GM18508 (cell line): ENCODE measurements around the gene EXT2.

Source experiments
- ATAC-seq: cut with Tn5 transposase; IDR thresholded peaks from one replicate; pipeline ENCODE4 v1.9.1; 2021; ENCODE audit warnings: moderate number of reproducible peaks; ENCODE audit not compliant: insufficient read depth, unreplicated experiment

EXT2 gene

DNA sequence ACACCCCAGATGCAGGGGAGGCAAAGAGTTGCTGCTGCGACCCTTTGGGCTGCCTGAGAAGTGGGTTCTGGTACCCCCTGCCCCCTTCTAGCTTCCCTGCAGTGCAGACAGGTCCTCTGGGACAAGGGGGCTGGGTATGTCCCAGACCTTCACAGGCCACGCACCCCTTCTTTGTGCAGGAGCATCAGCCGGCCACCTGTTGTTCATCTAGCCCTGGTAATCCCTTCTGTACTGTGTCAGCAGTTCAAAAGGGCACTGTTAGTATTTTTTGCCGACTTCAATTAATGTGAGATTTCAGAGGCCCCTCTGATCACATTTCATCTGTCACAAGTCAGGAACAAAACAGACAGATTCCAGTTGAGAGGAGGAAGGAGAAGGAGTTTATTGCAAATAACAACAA, 164.6 kb downstream of the EXT2 start:
- no peak for ATAC-seq

DNA sequence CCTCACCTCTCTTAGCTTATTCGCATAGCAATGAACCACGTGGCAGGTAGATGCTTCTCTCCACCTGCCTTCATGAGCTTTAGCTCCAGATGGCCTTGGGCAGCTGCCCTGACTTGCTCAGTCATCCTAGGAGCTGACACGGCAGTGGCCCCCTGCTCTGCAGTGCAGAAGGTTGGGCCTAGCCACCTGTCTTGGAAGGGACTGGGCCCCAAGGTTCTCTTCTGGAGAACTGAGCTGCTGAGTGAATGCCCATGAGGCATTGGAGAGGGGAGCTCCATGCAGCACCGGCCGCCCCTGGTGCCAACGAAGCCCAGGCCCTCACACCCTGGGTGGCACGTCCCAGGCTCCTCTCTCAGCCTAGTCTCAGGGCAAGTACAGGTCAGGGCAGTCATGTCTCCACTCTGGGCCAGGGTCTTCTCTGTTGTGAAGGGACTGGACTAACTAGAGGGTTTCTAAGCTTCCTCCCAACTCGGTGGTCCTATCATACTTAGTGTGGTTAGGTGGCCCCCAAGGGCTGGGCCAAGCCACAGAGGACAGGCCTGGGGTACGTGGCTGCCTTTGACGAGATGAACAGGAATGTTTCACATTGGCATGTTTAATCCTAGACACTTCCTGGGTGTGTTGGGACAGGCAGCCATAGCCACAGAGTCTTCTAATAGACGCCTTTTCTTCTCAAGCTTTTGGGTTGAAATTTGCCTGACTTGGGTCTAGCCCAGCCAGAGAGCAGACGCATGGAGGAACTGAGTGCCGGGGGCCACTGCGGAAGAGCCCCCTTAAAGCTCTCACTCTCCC, 166.5 kb downstream of the EXT2 start:
- no peak for ATAC-seq

DNA sequence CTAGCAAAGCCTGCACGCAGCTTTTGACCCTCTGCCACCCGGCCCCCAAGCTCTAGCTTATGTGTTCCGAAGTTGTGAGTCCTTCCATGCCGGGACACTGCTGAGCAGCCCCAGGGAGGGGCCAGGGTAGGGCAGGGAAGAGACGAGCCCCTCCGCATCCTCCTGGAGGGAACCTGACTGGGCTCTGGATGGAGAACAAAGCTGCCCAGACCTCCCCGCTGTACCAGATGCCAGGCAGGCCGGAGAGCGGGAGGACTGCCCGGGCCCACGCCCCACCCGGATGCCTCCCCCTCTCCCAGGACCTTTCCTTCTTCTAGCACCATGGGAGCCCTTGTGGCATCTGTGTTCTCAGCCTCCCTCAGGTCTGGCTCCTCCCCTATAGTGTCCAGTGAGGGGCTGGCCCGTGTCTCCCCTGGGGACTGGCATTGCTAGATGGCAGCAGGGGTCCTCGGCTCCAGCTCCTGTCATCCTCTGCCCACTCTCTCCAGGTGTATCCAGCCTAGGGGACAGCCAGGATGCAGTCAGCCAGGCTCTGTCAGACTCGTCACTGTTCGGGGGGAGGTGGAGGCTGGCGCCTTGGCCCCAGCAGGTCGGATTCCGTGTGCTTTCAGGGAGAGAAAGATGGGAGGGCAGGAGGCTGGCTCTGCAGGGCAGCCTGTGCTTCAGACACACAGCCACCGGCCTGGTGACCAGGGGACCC, 168.4 kb downstream of the EXT2 start:
- no peak for ATAC-seq

DNA sequence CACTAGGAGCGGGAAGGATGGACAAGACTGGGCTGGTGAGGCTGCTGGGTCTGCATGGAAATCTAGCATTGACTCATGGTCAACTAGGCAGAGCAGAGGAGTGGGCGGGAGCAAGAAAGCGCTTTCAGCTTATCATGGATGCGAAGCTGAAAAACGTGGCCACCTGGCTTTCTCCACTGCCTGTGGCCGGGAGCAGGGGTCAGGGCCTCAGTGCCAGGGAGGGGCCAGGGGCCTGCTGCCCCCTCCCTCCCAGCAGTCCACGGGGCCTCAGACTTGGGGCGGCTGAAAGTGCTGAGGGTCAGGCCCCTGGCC, 168.9 kb downstream of the EXT2 start:
- no peak for ATAC-seq

DNA sequence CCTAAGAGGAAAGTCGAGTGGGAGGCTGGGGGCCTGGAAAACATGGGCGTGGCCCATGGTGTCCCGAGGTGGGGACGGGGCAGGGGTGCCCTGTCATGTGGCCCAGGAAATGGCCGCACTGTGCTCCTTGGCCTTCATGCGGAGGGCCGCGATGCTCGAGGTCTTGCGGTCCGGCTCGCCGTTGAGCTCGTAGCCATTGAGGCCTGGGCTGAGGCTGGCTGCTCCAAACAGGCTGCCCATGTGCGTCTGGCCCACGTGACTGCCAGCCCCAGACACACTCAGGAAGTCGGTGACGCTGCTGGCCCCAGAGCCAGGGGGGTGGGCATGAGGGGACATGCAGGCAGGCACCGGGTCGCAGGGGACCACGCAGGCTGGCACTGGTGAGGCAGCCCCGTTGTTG, 169.3 kb downstream of the EXT2 start:
- no peak for ATAC-seq

DNA sequence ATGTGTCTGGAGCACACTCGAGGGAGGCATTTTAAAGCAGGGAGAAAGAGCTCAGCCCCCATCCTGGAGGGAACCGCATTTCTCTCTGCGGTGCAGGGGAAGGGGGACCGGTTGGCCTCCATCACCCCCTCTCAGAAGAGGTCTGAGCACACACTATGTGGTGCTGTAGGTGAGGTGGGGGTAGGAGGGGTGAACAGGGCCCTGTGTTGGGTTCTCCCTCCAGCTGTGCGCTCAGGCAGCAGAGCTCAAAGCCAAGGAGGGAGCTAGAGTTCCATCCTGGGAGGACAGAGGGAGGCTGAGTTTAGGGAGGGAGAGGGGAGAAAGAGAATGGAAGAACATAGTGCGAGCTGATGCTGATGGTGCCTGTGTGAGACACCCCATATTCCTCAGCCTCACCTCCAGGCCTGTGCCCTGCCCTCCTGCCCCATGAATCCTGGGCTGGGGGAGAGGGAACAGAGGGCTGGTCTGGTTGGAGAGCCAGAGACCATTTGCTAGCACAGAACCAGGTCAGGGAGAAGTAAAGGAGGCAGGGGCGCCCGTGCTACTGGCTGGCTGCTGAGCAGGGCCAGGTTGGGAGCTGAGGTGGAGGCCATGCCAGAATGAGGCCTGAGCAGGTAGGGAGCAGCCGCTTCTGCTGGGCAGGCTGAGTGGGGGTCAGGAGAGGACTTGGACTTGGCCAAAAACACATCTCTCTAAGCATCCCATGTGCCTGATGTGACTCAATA, 170.7 kb downstream of the EXT2 start:
- ATAC-seq = no peak

DNA sequence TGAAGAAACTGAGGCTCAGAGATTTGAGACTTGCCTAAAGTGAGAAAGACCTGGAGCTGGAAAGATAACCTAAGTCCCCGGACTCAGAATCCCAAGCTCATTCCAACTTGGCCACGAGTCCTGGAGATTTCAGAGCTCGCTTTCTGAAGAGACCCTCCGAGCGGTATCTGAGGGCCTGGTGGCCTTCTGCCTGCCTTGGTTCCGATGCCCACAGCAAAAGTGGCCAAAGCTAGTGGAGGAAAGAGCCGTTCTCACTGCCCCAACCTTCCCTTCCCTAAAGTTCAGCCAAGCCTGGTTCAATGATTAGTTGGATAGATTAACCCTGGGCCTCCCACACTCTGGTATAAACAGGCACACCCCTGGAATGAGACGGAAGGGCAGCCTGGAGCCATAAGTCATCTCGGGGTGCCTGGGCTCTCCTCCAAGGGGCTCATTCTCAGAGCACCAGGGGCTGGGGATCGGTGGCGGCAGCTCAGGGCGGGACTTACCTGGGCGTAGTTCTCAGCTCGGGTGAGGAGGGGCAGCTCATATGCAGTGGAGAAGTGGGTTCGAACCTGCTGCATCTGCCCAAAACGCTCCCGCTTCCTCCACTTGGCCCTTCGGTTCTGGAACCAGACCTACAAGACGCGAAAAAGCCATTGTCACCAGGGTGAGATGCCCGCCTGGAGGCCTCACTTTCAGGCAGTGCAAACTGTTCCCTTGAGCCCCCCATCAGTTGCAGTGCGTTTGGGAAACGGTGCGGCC, 171.7 kb downstream of the EXT2 start:
- ATAC-seq = no peak

DNA sequence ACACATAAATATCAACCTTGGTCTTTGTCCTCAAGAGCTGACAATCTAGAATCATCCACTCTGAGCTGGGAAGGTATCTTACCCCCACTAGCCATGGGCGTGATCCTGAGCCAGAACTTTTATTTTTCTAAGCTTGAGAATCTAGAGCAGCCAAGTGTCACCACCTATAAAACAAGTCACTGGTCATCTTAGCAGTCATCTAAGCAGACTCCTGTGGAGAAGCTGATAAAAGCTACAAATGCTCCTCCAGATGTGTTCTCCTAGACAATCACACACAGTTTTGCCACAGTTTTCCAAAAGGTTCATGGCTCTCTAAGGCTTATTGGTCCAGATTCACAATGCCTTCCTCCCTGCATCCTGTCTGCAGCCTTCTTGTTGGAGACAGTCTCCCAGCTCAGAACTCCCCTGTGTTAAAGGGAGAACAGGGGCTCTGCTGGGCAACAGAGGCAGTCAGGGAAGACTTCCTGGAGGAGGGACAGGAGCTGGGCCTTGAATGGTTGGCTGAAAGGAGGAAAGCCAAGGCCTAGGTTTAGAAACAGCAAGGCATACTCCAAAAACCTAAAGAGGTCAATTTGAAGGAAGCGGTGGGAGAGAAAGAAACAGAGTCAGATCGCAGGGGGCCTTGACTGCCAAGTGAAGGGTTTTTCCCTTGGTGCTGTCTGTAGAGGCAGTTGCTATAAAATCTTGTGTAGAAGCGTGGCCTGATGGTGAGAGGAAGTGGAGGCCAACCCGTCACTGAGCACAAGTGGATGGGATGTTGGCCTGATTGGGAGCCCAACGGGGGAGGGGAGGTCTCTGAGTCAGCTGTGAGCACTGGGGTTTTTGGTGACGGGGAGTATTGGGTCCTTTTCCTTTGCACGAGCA, 172.5 kb downstream of the EXT2 start:
- no peak for ATAC-seq

DNA sequence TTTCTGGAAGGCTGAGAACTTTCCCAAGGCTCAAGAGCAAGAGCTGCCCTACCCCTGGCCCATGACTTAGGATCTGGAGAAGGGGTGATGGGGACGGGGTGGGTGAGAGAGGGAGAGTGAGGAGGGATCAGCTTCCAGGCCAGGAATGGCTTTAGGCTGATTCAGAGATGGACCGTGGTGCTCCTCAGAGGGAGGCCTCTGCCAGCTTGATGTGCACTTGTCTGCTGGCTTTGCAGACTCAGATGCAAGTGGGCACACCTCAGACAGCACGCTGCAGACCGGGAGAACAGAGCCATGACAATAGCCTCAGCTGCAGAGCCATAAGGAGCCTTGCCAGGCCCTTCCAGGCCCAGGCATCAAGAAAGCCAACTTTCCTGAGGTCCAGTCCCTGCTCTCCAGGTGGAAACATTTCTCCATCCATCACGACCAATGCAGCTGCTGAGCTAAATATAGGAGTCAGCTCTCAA, 173.2 kb downstream of the EXT2 start:
- ATAC-seq = no peak

DNA sequence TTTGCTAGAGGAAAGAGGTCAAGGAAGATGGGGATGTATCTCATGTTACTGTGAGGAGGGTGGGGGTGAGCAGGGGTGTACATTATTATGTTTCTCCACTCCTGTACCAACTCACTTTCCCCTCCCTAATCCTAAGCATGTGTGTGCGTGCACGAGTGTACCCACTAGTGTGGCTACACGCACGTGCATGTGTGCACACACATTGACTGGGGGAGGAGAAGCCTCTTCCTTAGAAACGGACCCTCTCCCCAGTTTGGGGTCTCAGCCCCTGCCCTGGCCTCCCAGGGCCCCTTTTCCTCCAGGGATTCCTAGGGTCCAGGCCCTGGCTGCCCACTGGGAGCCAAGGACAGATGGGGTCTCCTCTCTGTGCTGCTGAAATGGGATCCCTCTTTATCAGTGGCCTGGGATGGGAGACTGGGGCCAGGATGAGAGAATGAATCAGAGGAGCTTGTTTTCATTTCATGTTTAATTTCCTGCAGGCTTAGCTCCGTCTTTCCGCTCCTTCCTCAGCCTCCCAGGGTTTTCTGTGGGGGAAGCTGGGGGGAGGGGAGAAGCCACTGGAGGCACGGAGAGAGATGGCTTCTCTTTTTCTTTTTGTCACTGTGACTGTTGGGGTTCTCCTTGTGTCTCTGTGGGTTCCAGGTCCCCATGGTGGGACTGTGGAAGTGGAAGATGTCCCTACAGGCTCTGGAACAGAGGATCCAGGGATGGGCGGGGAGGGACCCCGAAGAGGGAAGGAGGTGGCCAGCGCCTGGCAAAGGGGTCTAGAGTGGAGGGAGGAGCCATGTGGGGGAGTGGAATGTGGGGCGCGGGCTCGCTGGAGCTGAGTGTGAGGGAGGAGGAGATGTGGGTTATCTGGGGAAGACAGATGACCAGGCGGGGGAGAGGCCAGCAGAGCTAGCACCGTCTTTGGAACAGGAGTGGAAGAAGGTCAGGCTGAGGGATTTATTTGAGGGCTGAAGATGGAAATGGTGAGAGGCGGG, 174.2 kb downstream of the EXT2 start:
- no peak for ATAC-seq

DNA sequence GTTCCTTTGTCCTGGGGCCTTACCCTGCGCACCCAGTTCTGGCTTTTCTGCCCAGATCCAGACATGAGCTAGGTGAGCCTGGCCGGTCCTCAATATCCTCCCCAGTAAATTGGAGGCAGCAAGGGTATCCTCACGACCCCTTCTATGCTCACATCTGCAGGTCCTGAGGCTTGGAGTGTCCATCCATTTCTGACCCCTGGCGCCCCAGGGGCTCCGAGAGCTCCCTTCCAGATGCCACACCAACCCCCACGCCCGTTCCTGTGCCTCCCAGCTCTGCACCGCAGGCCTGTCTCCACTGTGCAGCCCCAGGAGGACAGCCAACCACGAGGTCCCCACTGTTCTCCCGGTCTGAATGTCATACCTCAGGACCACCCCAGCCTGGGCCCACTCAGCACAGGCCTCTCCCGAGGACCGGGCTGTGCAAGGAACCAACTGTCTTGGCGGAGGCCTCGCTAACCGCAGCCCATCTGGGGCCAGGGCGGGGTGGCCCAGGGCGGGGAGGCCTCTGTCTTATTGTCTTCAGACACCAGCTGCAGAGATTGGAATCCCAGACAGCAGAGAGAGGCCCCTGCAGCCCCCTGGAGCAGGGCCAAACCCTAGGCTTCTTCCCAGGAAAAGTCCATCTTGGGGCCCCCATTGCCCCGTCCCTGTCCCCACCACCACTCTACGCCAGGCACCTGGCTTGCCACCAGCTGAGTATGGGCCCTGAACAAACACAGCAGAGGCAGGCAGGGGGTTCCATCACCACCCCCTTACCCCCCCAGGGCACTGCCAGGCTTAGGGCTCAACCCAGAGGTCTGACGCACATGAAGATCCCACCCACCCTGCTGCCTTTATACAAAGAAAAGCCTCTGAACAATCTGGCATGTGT, 175.2 kb downstream of the EXT2 start:
- no peak for ATAC-seq

DNA sequence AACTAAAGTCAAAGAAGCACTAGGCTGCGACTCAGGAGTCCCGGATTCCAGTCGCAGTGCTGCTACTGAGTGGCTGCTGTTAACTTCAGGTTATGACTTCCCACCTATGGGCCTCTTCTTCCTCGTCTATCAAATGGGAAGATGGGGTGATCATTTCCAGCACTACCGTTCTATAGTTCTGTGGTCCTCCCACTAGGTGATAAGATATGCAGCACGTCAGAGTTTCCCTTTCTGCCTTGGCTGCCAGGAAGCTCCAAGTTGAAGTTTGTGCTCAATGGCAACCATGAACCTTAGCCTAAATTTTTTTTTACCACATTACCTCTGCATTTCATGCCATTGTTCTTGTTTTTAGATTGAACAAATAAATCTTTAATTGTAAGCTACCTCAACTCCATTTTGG, 175.8 kb downstream of the EXT2 start:
- ATAC-seq = no peak

DNA sequence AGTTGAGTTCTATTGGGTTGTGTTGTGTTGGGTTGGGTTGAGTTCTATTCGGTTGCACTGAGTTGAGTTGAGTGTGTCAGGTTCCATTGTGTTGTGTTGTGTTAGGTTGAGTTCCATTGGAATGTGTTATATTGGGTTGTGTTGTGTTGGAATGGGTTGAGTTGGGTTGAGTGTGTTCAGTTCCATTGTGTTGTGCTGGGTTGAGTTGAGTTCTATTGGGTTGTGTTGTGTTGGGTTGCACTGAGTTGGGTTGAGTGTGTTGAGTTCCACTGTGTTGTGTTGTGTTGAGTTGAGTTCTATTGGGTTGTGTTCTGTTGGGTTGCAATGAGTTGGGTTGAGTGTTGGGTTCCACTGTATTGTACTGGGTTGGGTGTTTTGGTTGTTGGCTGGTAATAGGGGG, 178.9 kb downstream of the EXT2 start:
- ATAC-seq = no peak

DNA sequence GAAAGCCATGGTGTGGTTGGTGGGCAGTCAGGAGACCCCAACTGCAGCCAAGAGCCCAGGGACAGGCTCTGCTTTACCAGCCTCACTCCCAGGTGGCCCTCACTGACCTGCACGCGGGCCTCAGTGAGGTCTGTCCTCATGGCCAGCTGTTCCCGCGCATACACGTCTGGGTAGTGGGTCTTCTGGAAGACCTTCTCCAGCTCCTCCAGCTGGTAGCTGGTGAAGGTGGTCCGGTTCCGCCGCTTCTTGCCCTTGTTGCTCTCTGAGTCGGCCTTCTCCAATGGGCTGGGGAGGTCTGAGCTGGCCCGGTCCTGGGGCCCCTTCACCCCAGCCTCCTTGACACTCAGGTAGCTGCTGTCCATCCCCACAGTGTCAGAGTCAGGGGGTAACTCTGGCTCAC, 179.8 kb downstream of the EXT2 start:
- ATAC-seq = no peak

DNA sequence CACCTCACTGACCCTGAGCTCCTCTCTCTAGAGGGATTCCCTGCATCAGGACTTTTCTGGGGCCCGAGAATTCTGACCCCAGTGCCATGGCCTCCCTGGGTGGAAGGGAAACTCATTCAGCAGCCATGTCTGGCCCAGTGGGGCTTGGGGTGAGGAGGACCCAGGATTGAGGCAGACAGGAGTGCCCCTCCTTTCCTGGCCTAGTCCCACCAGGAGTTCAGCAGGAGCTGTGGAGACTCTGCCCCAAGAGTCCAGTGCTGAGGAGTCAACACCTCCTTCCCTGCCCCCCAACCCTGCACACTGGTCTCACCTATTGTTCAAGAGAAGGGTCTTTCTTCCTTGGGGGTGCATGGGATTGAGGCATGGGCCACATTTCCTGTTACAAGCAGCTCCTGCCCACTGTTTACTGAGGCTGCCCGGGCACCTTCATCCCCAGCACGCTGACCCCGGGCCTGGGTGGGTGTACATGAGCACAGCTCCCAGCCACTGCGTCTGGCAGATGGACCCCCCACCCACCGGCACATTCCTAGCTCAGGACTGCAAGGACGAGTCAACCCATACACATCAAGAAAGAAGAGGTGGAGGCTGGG, 180.6 kb downstream of the EXT2 start:
- ATAC-seq = no peak

DNA sequence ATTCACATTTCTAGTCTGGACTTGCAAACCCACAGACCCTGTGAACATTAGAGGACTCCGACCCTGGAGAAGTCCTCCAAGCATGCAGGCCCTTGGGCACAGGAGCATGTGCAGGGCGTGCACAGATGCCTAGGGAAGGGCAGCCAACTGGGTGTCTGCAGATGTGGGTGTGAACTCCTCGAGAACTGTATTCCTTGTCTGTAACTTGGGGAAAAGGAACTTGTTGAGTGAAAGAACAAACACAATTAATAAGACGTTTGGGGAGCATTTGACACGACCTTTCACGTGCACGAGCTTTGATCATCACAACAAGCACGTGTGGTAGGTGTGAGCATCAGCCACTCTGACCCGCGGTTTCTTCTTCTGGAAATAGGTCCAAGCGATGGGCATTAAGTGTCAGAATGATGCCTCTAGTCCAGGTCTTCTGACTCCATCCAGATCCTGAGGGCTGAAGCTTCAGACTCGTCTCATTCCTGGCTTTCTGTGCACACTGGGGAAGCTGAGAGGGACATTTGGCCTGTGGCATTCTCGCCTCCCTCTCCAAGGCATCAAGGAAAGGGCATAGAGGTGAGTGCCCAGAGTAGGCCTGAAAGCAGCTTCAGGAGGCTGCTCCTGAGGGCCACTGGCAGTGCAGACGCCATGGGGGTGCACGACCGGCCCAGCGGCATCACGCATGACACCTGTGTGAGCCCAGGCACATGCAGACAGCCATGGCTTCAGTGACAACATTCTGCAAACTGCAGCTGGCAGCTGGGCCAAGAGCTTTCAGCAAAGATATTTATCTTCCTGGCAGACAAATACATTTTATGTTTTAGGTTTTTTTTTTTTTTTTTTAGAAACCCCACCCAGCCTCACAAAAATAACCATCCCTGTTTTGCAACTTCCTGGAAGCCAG, 182.0 kb downstream of the EXT2 start:
- ATAC-seq = no peak
